K562 (cell line): ENCODE results near the gene GLYATL1. TPM values are rescaled to one million over a fixed set of nuclear protein-coding genes. Genes with fewer than 3 reads are reported as not detected.

ENCODE experiments used
- ATAC-seq: fragments of 200-7000 bp; cut with Tn5 transposase; 3 replicates; pipeline ENCODE4 v1.9.1; 2020; ENCODE audit warnings: moderate library complexity
- BruUV-seq: library from RNA; stranded (reverse); fragments of 400-500 nt; replicated peaks from 2 replicates; lab custom pipeline; 2021; lab: Mats Ljungman, UMichigan
- CTCF ChIA-PET: fragments of 300-600 bp; formaldehyde crosslinking; extraction: SDS; loops from one replicate; lab custom pipeline; 2021; ENCODE audit warnings: low intra/inter-chr PET ratio; lab: Yijun Ruan, JAX
- POLR2A ChIA-PET: fragments of 300-600, 350-650 bp; sonication (Branson Sonifier 250); formaldehyde crosslinking; extraction: SDS; loops from one replicate; lab custom pipeline; 2021; ENCODE audit warnings: antibody characterized with exemption, inconsistent platforms; lab: Yijun Ruan, JAX
- DNase-seq, 4 experiments: peaks; one replicate each; pipeline versions ENCODE4 v3.0.0 to v3.0.0-alpha.2; 2011 to 2018; ENCODE audit warnings: low spot score in 3 of 4, mixed read lengths in 3 of 4; ENCODE audit errors: extremely low read depth in 1 of 4
- FAIRE-seq: peaks from 2 replicates; lab custom pipeline; 2011; peaks lifted over from hg19 to GRCh38; lab: Jason Lieb, UNC
- H2AFZ ChIP-seq: 2 replicates; pipeline ENCODE4 v1.6.0; 2011; ENCODE audit warnings: low read depth, low read length, control low read depth, inconsistent platforms
- H3K27ac ChIP-seq: fragments of 200-600 bp; 3 replicates; pipeline ENCODE4 v1.8.0; 2011; ENCODE audit warnings: low read depth, mild to moderate bottlenecking, control low read depth, inconsistent platforms, low read length, moderate library complexity, mixed read lengths; ENCODE audit errors: extremely low read depth
- H3K27me3 ChIP-seq, 2 experiments: fragments of 300-600 bp in 1 of 2; 2 replicates in 1 of 2; 3 replicates in 1 of 2; pipeline versions ENCODE4 v1.6.0 to v1.8.0; 2011; ENCODE audit warnings: inconsistent platforms in 2 of 2, low read length in 2 of 2, mild to moderate bottlenecking in 1 of 2, mixed read lengths in 1 of 2, moderate library complexity in 1 of 2; ENCODE audit not compliant: control insufficient read depth in 2 of 2, insufficient read depth in 2 of 2
- H3K36me3 ChIP-seq: fragments of 300-600 bp; 3 replicates; pipeline ENCODE4 v1.8.0; 2011; ENCODE audit warnings: mild to moderate bottlenecking, low read length, inconsistent platforms; ENCODE audit not compliant: control insufficient read depth, insufficient read depth
- H3K4me1 ChIP-seq, 2 experiments: fragments of 200-600 bp in 1 of 2; replicated peaks in 1 of 2; 2 replicates in 1 of 2; 3 replicates in 1 of 2; pipeline versions ENCODE4 v1.5.1 to v1.8.0; 2011; ENCODE audit warnings: inconsistent platforms in 2 of 2, low read length in 2 of 2, mild to moderate bottlenecking in 1 of 2, mixed read lengths in 1 of 2, moderate library complexity in 1 of 2; ENCODE audit not compliant: control insufficient read depth in 2 of 2, insufficient read depth in 2 of 2
- H3K4me2 ChIP-seq: 2 replicates; pipeline ENCODE4 v1.6.1; 2011; ENCODE audit warnings: low read length, control low read depth, inconsistent platforms, mixed read lengths; ENCODE audit not compliant: insufficient read depth
- H3K4me3 ChIP-seq: fragments of 200-600 bp; sonication (generic), shearing (Covaris generic); 2 replicates; pipeline ENCODE4 v1.5.1; 2016; ENCODE audit warnings: control low read depth, inconsistent platforms
- H3K79me2 ChIP-seq: fragments of 200-600 bp; 3 replicates; pipeline ENCODE4 v1.8.0; 2011; ENCODE audit warnings: low read length, inconsistent platforms; ENCODE audit not compliant: control insufficient read depth, insufficient read depth
- H3K9ac ChIP-seq, 2 experiments: 2 replicates each; pipeline versions ENCODE4 v1.6.0 to v1.6.1; 2011; ENCODE audit warnings: low read depth in 2 of 2, low read length in 2 of 2, control low read depth in 1 of 2, inconsistent platforms in 1 of 2, mild to moderate bottlenecking in 1 of 2, mixed read lengths in 1 of 2; ENCODE audit not compliant: insufficient read depth in 1 of 2
- H3K9me1 ChIP-seq: one replicate; pipeline ENCODE4 v1.6.0; 2011; ENCODE audit warnings: inconsistent platforms, mild to moderate bottlenecking, low read length, moderate library complexity; ENCODE audit not compliant: control insufficient read depth, insufficient read depth
- H3K9me3 ChIP-seq: replicated peaks from 2 replicates; pipeline ENCODE4 v1.5.1; 2011; ENCODE audit warnings: low read depth, low read length, inconsistent platforms; ENCODE audit not compliant: control insufficient read depth, insufficient read depth
- H4K20me1 ChIP-seq: replicated peaks from 2 replicates; pipeline ENCODE4 v1.6.1; 2011; ENCODE audit warnings: low read length, inconsistent platforms, mixed read lengths; ENCODE audit not compliant: control insufficient read depth, insufficient read depth
- BRCA1 ChIP-seq, 2 experiments: fragments of 450-650 bp in 1 of 2; sonication (generic) in 1 of 2; formaldehyde crosslinking in 1 of 2; IDR thresholded peaks; 2 replicates each; pipeline versions ENCODE4 v1.5.0 to v1.6.1; 2017 to 2020; ENCODE audit warnings: mild to moderate bottlenecking in 1 of 2, missing genetic modification reagents in 1 of 2
- ELF4 ChIP-seq: fragments of 450-650 bp; formaldehyde crosslinking; IDR thresholded peaks from 2 replicates; pipeline ENCODE4 v1.4.0; 2022; ENCODE audit warnings: missing genetic modification characterization
- FOXA3 ChIP-seq, 2 experiments: fragments of 450-650 bp in 1 of 2; sonication (generic) in 1 of 2; formaldehyde crosslinking; IDR thresholded peaks in 1 of 2; conservative IDR thresholded peaks in 1 of 2; 2 replicates each; pipeline versions ENCODE4 v1.4.0 to v1.8.0; 2020 to 2022; ENCODE audit warnings: mild to moderate bottlenecking in 2 of 2, missing genetic modification reagents in 1 of 2
- GTF2A2 ChIP-seq: IDR thresholded peaks from 2 replicates; pipeline ENCODE4 v1.6.1; 2016; ENCODE audit warnings: mild to moderate bottlenecking, missing genetic modification characterization, missing compliant biosample characterization
- HIVEP1 ChIP-seq: fragments of 250-450 bp; sonication (Bioruptor Pico); IDR thresholded peaks from 2 replicates; pipeline ENCODE4 v1.4.0; 2020; ENCODE audit warnings: mild to moderate bottlenecking
- NCOA6 ChIP-seq: fragments of 450-650 bp; IDR thresholded peaks from 2 replicates; pipeline ENCODE4 v1.6.1; 2017; ENCODE audit warnings: mild to moderate bottlenecking
- NFE2 ChIP-seq: IDR thresholded peaks from 2 replicates; pipeline ENCODE4 v1.6.1; 2014; ENCODE audit warnings: antibody characterized with exemption, low read depth
- PML ChIP-seq: IDR thresholded peaks from 2 replicates; pipeline ENCODE4 v1.6.1; 2012; ENCODE audit warnings: low read length, inconsistent platforms
- TBP ChIP-seq: optimal IDR thresholded peaks from 2 replicates; pipeline ENCODE3; 2011; ENCODE audit warnings: low read depth, low read length, improper control_type of control experiment
- ZC3H8 ChIP-seq: fragments of 450-650 bp; IDR thresholded peaks from 2 replicates; pipeline ENCODE4 v1.6.1; 2017
- ZNF551 ChIP-seq: fragments of 250-450 bp; sonication (Bioruptor Pico); IDR thresholded peaks from 2 replicates; pipeline ENCODE4 v1.5.0; 2021; ENCODE audit warnings: mild to moderate bottlenecking, moderate library complexity
- WGBS: fragments of 100-300 bp; shearing (Covaris generic); methylation state at CpG from one replicate; pipeline ENCODE4 v1.1.6; 2016; ENCODE audit warnings: low coverage, mixed read lengths; ENCODE audit not compliant: insufficient coverage; ENCODE audit errors: missing lambda C conversion rate; 5-methylcytosine and 5-hydroxymethylcytosine counted together
- in situ Hi-C: fragments of 300-500 bp; cut with MboI; formaldehyde crosslinking; loops from 4 replicates; pipeline ENCODE4 v1.15.0; 2018; ENCODE audit warnings: inconsistent platforms, mixed read lengths
- intact Hi-C: fragments of 100-400 bp; cut with micrococcal nuclease; formaldehyde crosslinking; loops from 2 replicates; pipeline ENCODE4 v1.14.2; 2022
- polyA plus RNA-seq, 8 experiments: library from polyadenylated mRNA; depleted of rRNA in 4 of 8; stranded (reverse) in 5 of 8; unstranded in 3 of 8; fragments of >200 nt; fragmentation: Nextera tagmentation in 2 of 8; fragmentation: Illumina TruSeq in 1 of 8; extraction: Ambion mirVana in 2 of 8; extraction: Trizol in 1 of 8; gene quantifications; 2 replicates each; pipeline versions ENCODE4 v1.2.1 to v1.2.3, GENCODE V29; 2011 to 2014; ENCODE audit warnings: inconsistent platforms in 1 of 8, missing spikeins in 1 of 8
- total RNA-seq, 7 experiments: library from RNA; depleted of rRNA in 6 of 7; stranded (reverse); fragments of >200 nt in 6 of 7; fragmentation: Illumina TruSeq in 2 of 7; extraction: Trizol in 2 of 7; gene quantifications; 2 replicates each; pipeline versions ENCODE4 v1.2.1 to v1.2.3, GENCODE V29; 2011 to 2021; ENCODE audit warnings: low replicate concordance in 1 of 7
- TF ChIP-seq, protein P1 (sequence below): fragments of 450-650 bp; formaldehyde crosslinking; IDR thresholded peaks from 2 replicates; pipeline ENCODE4 v1.4.0; 2020; ENCODE audit warnings: mild to moderate bottlenecking, mixed read lengths
- TF ChIP-seq, protein P2 (sequence below): fragments of 450-650 bp; IDR thresholded peaks from 2 replicates; pipeline ENCODE4 v1.6.1; 2016; ENCODE audit warnings: borderline replicate concordance

The GLYATL1 gene
- total and polyA plus RNA-seq, 9 of the 15 experiments (the other 6 are each of a cell fraction or from before 2014, with no cell fraction given), result not detected

DNA sequence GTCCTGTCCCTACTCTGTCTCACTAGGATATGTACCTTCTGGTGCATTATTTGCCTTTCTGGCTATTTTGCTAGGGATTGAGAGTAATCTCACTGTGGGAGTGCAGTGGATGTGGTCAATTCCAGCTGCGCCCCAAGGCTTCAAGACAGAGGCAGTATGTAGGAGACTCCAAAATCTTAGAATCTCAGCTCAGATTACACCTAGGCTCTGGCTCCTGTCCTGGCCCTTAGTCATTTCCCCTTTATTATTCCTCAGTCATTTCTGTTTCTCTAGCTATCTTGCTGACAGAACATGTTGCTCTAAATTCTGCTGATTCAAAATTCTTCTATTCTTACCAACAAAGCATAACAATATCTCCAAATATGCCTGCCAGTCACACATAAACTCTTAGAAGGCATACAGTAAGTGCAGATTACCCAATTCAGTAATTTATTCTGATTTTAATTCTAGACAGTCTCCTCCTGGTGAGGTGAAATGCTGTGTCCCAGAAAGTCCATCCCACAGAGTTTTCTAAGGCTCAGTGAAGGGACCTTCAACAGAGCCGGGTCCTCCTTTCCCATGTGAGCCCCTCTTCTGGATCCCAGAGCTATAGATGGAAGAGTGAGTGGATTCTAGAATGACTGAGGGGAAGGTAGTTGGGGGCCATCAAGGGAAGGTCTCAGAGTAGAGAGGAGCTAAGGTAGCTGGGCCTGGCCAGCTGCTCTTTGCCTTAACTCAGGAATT is 24.3 kb upstream of the GLYATL1 start:
- POLR2A ChIA-PET, result interaction anchor here (0.6 kb wide), 1 partner anchor 308 kb away, joined by 4 read pairs; no protein-coding TSS in a partner anchor
- intact Hi-C loops, result no loop called here
- WGBS, result 5% methylated on average over 2 of the region's 2 CpGs
- Histone ChIP-seq H4K20me1 (no peaks in the 10 kb centered on the region), H3K4me2 (no peak overlapping the region), H3K9me3 (no peaks in the 10 kb centered on the region), H3K27me3 (no peaks in the 10 kb centered on the region), H3K9me1 (no peaks in the 10 kb centered on the region), H3K36me3 (no peaks in the 10 kb centered on the region), H3K4me3 (no peak overlapping the region), H3K4me1 (no peaks in the 10 kb centered on the region), H3K27ac (no peak overlapping the region), H2AFZ (no peak overlapping the region)
- CTCF ChIA-PET, result no interaction called here
- ATAC-seq (no peak), DNase-seq (no peak), FAIRE-seq (no peak)
- no TSS peak for BruUV-seq
- in situ Hi-C loops, result no loop called here
- TF ChIP-seq, protein P1, sequence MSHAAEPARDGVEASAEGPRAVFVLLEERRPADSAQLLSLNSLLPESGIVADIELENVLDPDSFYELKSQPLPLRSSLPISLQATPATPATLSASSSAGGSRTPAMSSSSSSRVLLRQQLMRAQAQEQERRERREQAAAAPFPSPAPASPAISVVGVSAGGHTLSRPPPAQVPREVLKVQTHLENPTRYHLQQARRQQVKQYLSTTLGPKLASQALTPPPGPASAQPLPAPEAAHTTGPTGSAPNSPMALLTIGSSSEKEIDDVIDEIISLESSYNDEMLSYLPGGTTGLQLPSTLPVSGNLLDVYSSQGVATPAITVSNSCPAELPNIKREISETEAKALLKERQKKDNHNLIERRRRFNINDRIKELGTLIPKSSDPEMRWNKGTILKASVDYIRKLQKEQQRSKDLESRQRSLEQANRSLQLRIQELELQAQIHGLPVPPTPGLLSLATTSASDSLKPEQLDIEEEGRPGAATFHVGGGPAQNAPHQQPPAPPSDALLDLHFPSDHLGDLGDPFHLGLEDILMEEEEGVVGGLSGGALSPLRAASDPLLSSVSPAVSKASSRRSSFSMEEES, result no peak
- TF ChIP-seq, protein P2, sequence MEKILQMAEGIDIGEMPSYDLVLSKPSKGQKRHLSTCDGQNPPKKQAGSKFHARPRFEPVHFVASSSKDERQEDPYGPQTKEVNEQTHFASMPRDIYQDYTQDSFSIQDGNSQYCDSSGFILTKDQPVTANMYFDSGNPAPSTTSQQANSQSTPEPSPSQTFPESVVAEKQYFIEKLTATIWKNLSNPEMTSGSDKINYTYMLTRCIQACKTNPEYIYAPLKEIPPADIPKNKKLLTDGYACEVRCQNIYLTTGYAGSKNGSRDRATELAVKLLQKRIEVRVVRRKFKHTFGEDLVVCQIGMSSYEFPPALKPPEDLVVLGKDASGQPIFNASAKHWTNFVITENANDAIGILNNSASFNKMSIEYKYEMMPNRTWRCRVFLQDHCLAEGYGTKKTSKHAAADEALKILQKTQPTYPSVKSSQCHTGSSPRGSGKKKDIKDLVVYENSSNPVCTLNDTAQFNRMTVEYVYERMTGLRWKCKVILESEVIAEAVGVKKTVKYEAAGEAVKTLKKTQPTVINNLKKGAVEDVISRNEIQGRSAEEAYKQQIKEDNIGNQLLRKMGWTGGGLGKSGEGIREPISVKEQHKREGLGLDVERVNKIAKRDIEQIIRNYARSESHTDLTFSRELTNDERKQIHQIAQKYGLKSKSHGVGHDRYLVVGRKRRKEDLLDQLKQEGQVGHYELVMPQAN, result no peak
- TF ChIP-seq NFE2, result no peak
- no peak for TF ChIP-seq HIVEP1 (CRISPR knock-in tag)
- no peak for TF ChIP-seq NCOA6
- no peak for TF ChIP-seq ELF4 (CRISPR knock-in tag)
- TF ChIP-seq ZC3H8, result no peak
- no peak for TF ChIP-seq TBP
- no peak for TF ChIP-seq BRCA1 (IDR thresholded peaks at IDR 0.05)
- no peak for TF ChIP-seq BRCA1 (CRISPR knock-in tag; IDR thresholded peaks at IDR 0.05)
- no peak for TF ChIP-seq PML
- no peak for TF ChIP-seq GTF2A2 (tag)
- no peak for TF ChIP-seq FOXA3 (CRISPR knock-in tag; conservative IDR thresholded peaks at IDR 0.05 in 1 of 2, IDR thresholded peaks at IDR 0.05 in 1 of 2)
- no peak for TF ChIP-seq ZNF551 (CRISPR knock-in tag)
- TF ChIP-seq, all 486 proteins: peak for 0
- Histone ChIP-seq H3K79me2 (no peaks in the 10 kb centered on the region), H3K9ac (no peak overlapping the region)
